HK-2 (cell line): ENCODE results near the gene CHCHD6.

Experiments used
- DNase-seq: peaks from one replicate; pipeline ENCODE4 v3.0.0-alpha.2; 2018; ENCODE audit not compliant: unreplicated experiment

The CHCHD6 gene

DNA sequence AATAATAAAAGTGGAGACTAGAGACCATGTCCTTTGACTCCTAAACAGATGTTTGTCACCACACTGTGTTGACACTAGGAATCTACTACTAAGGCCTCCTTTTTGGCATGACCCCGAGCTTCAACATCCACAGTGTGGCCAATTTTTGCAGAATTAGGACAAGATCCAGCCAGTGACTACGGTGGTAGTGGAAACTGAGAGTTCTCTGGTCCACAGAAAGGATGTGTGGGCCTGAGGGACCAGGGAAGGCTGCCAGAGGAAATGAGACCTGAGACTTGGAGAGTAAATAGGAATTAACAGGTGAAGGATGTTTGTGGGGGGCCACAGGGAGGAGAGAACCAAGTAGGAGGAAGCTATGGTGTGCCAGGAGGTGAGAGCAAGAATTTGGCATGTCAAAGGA, 122.7 kb downstream of the CHCHD6 start:
- no peak for DNase-seq

DNA sequence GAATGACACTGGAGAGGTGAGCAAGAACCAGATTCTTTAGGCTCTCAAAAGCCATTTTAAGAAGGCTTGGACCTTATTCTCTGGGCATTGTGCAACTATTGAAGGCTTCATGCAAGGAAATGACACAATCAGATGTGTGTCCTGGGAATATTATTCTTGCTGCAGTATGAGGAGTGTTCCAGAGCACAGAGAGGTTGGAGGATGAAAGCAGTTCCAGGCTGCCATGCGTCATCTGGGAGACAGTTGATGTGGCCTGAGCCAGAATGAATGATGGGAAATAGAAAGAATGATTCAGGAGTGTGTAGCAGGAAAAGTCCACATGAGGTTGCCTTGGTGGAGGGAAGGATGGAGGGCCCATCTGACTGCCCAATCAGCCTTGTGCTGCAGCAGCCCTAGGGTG, 123.1 kb downstream of the CHCHD6 start:
- no peak for DNase-seq

GRCh38 chr3:126828306-126828705, 124.3 kb downstream of the CHCHD6 start:
- no peak for DNase-seq

DNA sequence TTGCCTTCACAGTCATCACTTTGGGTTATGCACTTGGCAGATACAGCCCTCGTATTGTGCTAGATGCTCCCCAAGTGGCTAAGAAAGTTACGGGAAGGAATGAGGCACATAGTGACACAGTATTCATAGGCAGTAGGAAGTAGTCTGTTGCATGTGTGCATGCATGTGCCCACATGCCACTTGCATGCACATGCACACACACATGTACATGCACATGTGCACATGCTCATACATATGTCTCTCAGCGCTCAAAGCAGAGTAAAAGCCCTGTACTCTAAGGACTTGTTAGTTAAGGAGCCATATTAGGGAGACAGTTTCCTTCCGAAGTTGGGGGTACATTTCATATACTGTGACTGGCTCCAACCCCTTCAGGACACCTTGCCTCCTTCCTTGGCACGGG, 128.9 kb downstream of the CHCHD6 start:
- no peak for DNase-seq

- no peak for DNase-seq
Observed at GRCh38 chr3:126834596-126835471, 130.8 kb downstream of the CHCHD6 start.

- DNase-seq = peak; percentile 45
Observed at GRCh38 chr3:126835472-126836219, 131.6 kb downstream of the CHCHD6 start.

GRCh38 chr3:126836220-126836860, 132.3 kb downstream of the CHCHD6 start:
- no peak for DNase-seq

GRCh38 chr3:126837773-126838172, 133.7 kb downstream of the CHCHD6 start:
- no peak for DNase-seq

DNA sequence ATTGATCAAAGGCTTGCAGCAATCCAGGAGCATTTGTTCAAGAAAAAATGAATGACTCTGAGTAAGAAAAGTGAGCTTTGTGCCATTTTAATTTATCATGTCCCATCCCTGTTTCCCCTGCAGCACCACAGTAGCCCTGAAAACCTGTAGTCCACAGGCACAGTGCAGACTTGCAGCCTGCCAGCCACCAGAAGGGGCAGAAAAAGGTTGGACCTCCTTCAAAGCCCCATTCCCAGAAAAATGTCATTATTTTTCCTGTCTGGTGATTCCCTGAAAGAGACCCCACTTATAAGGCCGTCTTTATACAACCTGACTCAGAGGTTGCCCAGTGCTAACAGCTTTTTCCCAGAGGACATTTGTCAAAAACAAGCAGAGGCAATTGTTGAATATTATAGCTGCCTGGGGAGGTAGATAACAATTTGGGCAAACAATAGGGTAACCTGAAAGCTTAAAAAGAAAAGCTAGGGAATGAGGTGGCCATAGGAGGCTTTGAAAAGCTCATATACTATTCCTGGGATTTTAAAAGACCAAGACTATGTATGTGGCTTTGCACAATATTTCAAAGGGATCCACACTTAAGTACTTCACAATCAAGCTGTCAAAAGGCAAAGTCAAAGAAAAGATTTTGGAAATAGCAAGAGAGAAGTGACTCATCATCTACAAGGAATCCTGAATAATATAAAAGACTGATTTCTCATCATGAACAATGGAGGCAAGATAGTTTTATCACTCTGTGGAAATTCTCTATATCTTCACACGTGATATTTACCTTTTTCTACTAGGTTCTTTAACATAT, 142.1 kb downstream of the CHCHD6 start:
- DNase-seq = no peak

DNA sequence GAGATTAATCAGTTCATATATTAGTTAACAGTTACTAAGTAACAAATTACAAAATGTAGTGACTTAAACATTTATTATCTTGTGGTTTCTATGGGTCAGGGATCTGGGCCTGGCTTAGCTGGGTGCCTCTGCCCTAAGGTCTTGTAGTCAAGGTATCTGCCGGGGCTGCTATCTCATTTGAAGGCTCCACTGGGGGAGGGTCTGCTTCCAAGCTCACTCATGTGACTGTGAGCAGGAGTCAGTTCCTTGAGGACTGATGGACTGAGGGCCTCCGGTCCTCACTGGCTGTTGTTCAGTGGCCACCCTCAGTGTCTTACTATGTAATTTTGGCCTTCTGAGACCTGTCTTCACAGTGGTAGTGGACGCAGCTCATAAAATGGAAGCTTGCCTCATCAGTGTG, 143.0 kb downstream of the CHCHD6 start:
- DNase-seq = no peak

GRCh38 chr3:126848991-126849390, 145.0 kb downstream of the CHCHD6 start:
- no peak for DNase-seq

GRCh38 chr3:126849768-126850167, 145.7 kb downstream of the CHCHD6 start:
- no peak for DNase-seq

GRCh38 chr3:126850370-126851085, 146.5 kb downstream of the CHCHD6 start:
- DNase-seq = peak; percentile 40

- no peak for DNase-seq
Observed at GRCh38 chr3:126851382-126851781, 147.3 kb downstream of the CHCHD6 start.

GRCh38 chr3:126851934-126852333, 147.9 kb downstream of the CHCHD6 start:
- DNase-seq = no peak

DNA sequence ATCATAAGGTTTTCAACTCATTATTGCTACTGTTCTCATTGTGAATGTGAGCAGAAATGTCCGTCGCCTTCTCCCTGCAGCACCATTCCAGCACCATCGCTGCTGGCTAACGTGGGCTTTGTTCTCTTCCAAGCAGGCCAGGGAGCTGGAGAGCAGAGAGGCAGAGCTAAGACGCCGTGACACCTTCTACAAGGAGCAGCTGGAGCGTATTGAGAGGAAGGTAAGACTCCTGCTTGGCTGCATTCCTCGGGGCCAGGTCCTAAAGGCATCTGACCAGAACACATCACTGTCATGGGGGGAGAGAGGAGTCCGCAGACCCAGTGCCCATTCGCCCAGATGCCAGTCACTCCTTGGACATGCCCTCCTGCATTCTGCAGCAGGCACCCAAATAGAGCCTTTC, 148.5 kb downstream of the CHCHD6 start:
- DNase-seq = no peak

DNA sequence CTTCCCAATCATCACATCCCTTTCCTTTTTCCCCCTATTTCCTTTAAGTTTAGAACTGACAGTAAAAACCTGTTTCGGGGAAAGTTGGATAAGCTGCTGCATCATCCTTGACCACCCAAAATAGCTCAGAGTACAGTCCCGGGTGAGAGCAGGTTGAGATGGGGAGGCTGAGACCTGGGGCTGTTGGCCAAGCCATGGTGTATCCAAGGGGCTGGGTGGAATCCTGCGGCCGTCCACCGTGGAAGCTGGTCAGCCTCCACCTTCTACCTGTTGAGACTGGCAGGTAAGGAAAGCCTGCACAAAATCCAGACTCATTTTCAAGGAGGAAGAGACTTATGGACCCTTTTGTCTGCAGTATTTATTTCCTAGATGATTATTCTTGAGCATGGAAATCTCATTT, 150.6 kb downstream of the CHCHD6 start:
- no peak for DNase-seq

DNA sequence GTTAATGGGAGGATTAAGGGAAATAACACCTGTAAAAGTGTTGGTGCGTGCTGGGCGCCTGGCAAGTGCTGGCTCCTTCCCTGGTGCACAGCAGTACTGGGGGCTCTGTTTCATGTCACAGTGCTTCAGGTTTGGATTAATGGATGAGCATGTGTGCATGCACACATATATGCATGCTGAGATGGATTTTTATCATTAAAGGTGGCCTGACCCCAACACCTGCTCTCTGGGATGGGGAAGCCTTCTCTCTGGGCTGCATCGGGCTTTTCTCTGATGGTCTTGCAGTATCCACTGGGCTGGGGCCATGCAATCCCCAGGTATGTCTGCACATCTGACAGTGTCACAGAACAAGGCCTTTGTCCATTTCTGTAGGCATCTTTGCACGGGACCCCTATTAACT, 151.3 kb downstream of the CHCHD6 start:
- no peak for DNase-seq

DNA sequence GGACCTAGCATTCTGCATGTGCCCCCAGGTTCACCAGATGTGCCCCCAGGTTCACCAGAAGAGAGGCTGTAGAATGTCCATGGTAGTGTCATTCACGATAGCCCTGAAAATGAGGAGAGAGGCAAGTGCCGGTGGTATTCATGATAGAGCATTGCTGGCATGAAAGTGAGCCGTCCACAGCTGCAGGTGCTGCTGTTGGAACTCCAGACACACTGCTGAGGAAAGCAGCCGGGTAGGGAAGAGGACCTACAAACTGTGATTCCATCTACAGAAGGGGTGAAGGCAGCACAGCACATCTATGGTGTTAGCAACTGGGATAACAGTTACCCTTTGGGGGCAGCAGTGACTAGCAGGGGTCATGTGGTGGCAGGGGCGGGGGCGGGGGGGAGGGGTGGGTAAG, 153.9 kb downstream of the CHCHD6 start:
- DNase-seq = no peak

DNA sequence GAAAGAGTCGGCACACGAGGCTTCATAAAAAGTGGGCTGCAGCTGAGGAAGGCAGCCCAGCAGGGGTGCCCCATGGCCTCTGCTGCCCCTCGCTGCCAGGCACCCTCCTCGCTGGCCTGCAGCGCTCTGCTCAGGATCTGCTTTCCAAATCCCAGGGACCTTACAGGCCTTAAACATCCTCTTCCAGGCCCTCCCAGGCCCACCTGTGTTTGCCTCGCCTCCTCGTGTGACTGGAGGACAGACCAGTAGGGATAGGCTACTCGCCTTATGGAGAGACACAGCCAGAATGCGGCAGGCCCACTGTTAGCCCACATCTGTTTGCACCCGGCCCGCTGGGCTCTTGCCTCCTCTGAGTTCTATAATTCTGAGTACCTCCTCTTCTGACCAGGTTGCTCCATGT, 154.4 kb downstream of the CHCHD6 start:
- no peak for DNase-seq

- DNase-seq = peak; percentile 81
Observed at GRCh38 chr3:126858887-126859286, 154.8 kb downstream of the CHCHD6 start.
